ENCODE results near the gene CYFIP1.

CYFIP1 gene

GRCh38 chr15:22902046-22902445 lies 78.1 kb downstream of the CYFIP1 start:
- H3K27ac ChIP-seq (replicated peaks): no peak overlapping the region
- TF ChIP-seq SPI1 (IDR thresholded peaks at IDR 0.05; ENCODE audit: borderline replicate concordance, low read depth) (no peak), POLR2AphosphoS5 (IDR thresholded peaks at IDR 0.05; ENCODE audit: low read depth) (no peak), REST (IDR thresholded peaks at IDR 0.05; ENCODE audit: insufficient replicate concordance, low read depth) (no peak), CTCF (IDR thresholded peaks at IDR 0.05; ENCODE audit: insufficient read depth, low read length) (no peak), GABPA (IDR thresholded peaks at IDR 0.05; ENCODE audit: low read depth) (no peak)
- no peak for DNase-seq (ENCODE audit: low read depth in 1 of 2, low spot score in 1 of 2)

GRCh38 chr15:22895465-22896190 lies 84.5 kb downstream of the CYFIP1 start:
- DNase-seq (ENCODE audit: low read depth in 1 of 2, low spot score in 1 of 2): no peak
- H3K27ac ChIP-seq (replicated peaks): no peak overlapping the region
- no peaks in the 10 kb centered on the region for H3K27me3 ChIP-seq (ENCODE audit: insufficient read depth, poor library complexity, severe bottlenecking)
- no peak overlapping the region for H3K4me3 ChIP-seq (replicated peaks; ENCODE audit: insufficient read depth, low read length)
- TF ChIP-seq REST (IDR thresholded peaks at IDR 0.05; ENCODE audit: insufficient replicate concordance, low read depth): no peak
- TF ChIP-seq POLR2AphosphoS5 (IDR thresholded peaks at IDR 0.05; ENCODE audit: low read depth): no peak
- no peak for TF ChIP-seq SPI1 (IDR thresholded peaks at IDR 0.05; ENCODE audit: borderline replicate concordance, low read depth)
- no peak for TF ChIP-seq CTCF (IDR thresholded peaks at IDR 0.05; ENCODE audit: insufficient read depth, low read length)
- no peak for TF ChIP-seq GABPA (IDR thresholded peaks at IDR 0.05; ENCODE audit: low read depth)

More at GRCh38 chr15:22902046-22902445, 78.1 kb downstream of the CYFIP1 start:
- H3K27me3 ChIP-seq (ENCODE audit: insufficient read depth, poor library complexity, severe bottlenecking): no peaks in the 10 kb centered on the region
- no peak overlapping the region for H3K4me3 ChIP-seq (replicated peaks; ENCODE audit: insufficient read depth, low read length)

- H3K27me3 ChIP-seq (ENCODE audit: insufficient read depth, poor library complexity, severe bottlenecking): no peaks in the 10 kb centered on the region
- no peak overlapping the region for H3K4me3 ChIP-seq (replicated peaks; ENCODE audit: insufficient read depth, low read length)
- no peak for DNase-seq (ENCODE audit: low read depth in 1 of 2, low spot score in 1 of 2)
- no peak for TF ChIP-seq POLR2AphosphoS5 (IDR thresholded peaks at IDR 0.05; ENCODE audit: low read depth)
- TF ChIP-seq SPI1 (IDR thresholded peaks at IDR 0.05; ENCODE audit: borderline replicate concordance, low read depth): no peak
- TF ChIP-seq CTCF (IDR thresholded peaks at IDR 0.05; ENCODE audit: insufficient read depth, low read length): no peak
- no peak for TF ChIP-seq REST (IDR thresholded peaks at IDR 0.05; ENCODE audit: insufficient replicate concordance, low read depth)
- TF ChIP-seq GABPA (IDR thresholded peaks at IDR 0.05; ENCODE audit: low read depth): no peak
- H3K27ac ChIP-seq (replicated peaks): no peak overlapping the region
Observed at GRCh38 chr15:22893881-22894280, 86.3 kb downstream of the CYFIP1 start.

Data from HL-60 (cell line).